AG09309 (cell line): ENCODE measurements around the gene BCL7B.

Source experiments
- DNase-seq: peaks from one replicate; pipeline ENCODE4 v3.0.0-alpha.2; 2010; ENCODE audit warnings: low read depth
- H3K4me3 ChIP-seq: 2 replicates; pipeline ENCODE4 v1.5.1; 2011; ENCODE audit warnings: mild to moderate bottlenecking, low read depth, low read length, moderate library complexity; ENCODE audit not compliant: control insufficient read depth
- CTCF ChIP-seq: IDR thresholded peaks from 2 replicates; pipeline ENCODE4 v1.5.1; 2011; ENCODE audit warnings: mild to moderate bottlenecking, low read depth, low read length, inconsistent platforms; ENCODE audit not compliant: insufficient read depth, control insufficient read depth; ENCODE audit errors: missing control alignments

Gene BCL7B

DNA sequence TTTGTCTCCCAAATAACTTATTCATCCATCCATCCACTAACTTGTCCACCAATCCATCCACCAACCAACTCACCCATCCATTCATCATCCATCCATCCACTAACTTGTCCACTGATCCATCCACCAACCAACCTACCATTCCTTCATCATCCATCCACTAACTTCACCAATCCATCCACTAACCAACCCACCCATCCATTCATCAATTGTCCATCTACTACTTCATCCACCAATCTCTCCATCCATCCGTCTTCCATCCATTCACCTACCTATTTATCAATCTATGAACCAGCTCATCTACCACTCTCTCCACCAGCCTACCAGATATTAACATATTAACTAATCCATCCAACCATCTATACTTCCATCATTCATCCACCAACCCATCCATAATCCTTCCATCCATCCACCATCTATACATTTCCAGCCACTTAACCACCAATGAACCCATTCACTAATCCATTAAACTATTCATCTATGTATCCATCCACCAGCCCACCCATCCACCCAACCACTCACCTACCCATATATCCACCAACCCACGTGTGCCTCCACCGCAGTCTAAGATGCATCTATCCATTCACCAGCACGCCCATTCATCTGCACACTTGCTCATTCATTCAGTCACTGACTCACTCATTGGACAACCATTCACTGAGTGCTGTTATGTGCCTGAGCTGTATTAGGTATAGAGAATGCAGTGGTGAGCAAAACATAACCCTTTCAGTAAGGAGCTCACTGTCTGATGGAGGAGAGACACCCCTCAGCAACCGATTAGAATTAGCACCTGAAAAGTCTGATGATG is 40.7 kb upstream of the BCL7B start:
- no peak for DNase-seq
- H3K4me3 ChIP-seq = no peak overlapping the region
- TF ChIP-seq CTCF = no peak

GRCh38 chr7:73596191-73597065 is 38.9 kb upstream of the BCL7B start:
- no peak for DNase-seq
- no peak for TF ChIP-seq CTCF
- no peak overlapping the region for H3K4me3 ChIP-seq

DNA sequence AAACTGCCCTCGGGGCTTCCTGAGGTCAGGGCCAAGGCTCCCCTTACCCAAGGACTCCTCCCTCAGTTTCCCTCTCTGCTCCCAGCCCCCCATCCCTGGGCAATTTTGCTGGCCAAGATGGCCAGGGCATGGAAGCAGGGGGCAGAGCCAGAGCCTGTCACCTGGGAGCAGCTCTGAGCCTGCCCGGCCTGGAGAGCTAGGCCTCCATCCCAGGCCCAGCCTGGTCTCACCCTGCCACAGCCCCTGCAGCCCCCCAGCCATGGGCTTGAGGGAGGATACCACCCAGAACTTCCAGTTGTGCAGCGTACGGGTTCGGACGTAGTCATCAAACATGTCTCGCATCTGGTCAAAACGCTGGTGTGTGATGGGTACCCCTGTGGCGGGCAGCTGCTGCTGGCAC is 37.9 kb upstream of the BCL7B start:
- no peak for TF ChIP-seq CTCF
- H3K4me3 ChIP-seq = no peak overlapping the region
- no peak for DNase-seq

GRCh38 chr7:73593207-73594045 is 35.9 kb upstream of the BCL7B start:
- TF ChIP-seq CTCF = no peak
- H3K4me3 ChIP-seq = no peak overlapping the region
- DNase-seq = no peak

DNA sequence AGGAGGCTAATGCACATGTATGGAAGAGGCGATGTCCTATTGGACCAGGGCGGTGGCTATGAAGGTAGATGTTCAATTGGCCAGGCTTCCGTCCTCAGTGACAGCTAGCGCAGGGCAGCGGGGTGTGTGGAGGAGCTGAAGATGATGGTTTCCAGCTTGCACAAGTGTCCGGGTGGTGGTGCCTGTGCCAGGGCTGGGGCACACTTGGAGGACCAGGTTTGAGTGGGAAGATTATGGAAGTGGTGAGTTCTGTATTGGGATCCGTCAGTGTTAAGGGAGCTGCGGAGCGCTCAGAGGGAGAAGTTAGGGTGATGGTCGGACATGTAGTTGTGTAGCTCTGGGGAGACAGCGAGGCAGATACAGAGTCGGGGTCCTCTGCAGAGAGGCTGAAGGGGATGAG is 29.4 kb upstream of the BCL7B start:
- TF ChIP-seq CTCF = no peak

DNA sequence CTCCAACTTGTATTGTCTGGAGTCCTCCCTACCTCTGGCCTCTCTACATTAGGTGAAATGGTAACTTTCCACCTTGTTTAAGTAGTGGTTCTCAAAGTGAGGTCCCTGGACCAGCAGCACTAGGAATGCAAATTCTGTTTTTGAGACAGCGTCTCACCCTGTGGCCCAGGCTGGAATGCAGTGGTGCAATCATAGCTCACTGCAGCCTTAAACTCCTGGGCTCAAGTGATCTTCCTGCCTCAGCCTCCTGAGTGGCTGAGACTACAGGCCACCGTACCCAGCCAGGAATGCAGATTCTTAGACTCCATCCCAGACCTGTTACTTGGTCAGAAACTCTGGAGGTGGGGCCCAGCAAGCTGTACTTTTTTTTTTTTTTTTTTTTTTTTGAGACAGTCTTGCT is 27.7 kb upstream of the BCL7B start:
- no peak for DNase-seq
- H3K4me3 ChIP-seq = no peak overlapping the region
- TF ChIP-seq CTCF = no peak

More for the DNA sequence above, 29.4 kb upstream of the BCL7B start:
- DNase-seq = no peak
- no peak overlapping the region for H3K4me3 ChIP-seq
